ENCODE measurements around the gene TASP1.
"Not testable (repeated sequence)": the region's sequence is repeated elsewhere in the genome, so short reads cannot be mapped to it uniquely, and the experiment has no call there.

TASP1 gene

DNA sequence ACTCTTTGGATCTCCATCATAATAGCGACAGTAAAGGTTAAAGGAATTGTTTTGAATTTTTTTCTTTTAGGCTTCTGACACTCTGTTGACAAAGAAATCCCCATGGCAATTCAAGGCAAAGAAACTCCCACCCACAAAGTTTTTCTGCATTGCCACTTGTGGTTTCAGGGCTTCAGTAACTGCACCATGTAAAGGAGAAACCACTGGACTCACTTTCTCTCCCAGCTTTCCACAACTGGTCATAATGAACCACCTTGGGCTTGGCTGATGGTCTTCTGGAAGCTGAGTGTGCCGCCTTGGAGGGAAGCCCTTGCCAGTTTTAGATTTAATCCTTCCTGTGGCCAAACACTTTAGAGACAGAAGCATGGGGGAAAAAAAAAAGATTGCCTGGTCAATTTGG lies 254.6 kb downstream of the TASP1 start:
- no peak for DNase-seq

DNA sequence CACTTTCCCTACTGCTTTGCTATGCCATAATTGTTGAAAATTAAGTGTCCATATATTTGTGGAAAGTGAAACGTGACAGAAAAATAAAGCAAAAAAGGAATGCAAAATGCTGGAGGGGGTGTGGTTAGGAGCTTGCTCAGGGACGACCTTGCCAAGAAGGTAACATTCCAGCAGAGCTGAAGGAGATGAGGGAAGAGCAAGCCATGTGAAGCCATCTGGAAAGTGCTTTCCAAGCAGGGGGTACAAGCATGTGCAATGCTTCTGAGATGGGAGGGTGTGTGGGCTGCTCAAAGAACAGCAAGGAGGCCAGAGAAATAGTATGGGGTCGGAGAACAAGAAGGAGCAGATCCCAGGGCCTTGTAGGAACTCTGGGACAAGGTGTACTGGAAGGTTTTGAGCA lies 255.9 kb downstream of the TASP1 start:
- no peak for DNase-seq

GRCh38 chr20:13380497-13381229 lies 258.1 kb downstream of the TASP1 start:
- not testable (repeated sequence) for DNase-seq

DNA sequence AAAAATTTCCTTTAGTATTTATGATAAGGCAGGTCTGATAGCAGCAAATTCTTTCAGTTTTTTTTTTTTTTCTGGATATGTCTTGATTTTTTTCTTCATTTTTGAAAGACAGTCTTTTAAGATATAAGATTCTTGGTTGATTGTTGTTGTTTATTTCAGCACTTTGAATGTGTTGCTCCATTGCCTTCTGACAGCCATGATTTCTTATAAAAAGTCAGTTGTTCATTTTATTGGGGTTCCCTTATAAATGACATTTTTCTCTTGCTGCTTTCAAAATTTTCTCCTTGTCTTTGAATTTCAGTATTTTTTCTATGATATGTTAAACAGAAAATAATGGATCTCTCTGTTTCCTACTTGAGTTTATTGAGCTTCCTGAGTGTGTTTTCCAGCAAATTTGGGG lies 265.3 kb downstream of the TASP1 start:
- no peak for DNase-seq

DNA sequence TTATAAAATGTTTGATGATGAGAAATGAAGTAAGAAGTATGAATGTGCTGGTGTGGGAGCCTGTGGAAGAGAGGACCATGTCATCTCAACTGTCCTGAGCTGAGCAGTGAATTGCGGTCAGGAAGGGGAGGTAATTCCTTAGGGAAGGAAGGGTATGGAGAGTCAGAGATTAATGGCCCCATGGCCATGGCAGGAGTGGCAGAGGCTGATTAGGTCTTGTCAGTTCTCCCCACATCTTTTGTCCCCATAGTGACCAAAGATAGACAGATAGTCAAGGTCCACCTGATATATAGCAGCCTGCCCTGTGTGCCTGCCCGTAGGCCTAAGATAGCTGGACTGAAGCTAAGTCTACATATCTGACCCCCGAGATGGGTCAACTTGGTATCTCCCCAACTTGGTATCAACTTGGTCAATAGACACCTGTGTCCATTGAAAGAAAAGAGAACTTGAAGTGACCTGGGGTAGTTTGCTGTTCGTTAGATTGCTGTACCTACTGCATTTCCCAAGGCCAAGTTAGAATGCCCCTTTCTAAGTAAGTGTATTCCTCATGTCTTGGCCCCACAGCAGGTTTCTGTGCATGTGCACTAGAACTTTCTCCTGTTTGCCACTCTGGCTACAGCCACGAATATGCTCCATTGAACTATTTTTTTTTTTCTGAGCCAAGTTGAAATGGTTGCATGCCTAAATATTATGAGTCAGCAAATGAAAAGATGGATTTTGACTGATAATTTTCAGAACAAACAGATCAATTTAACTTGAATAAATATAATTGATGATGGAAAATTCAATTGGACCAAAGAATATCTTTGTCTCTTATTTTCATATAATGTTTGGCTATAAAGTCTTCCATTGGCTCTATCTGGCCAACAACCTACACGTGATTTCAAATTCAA lies 274.2 kb downstream of the TASP1 start:
- no peak for DNase-seq

GRCh38 chr20:13363473-13363872 lies 275.3 kb downstream of the TASP1 start:
- no peak for DNase-seq

GRCh38 chr20:13362165-13362564 lies 276.6 kb downstream of the TASP1 start:
- not testable (repeated sequence) for DNase-seq

DNA sequence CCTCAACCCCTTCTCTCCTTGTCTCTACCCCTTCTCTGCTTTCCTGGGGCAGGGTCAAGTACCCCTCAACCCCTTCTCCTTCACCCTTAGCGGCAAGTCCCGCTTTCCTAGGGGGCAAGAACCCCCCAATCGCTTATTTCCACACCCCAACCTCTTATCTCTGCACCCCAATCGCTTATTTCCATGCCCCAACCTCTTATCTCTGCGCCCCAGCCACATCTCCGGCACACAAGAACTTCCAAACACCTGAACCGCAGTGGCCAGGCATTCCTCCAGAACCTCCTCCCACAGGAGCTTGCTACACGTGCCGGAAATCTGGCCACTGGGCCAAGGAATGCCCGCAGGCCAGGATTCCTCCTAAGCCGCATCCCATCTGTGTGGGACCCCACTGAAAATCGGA lies 279.8 kb downstream of the TASP1 start:
- not testable (repeated sequence) for DNase-seq

- not testable (repeated sequence) for DNase-seq
Observed at GRCh38 chr20:13357782-13358181, 280.9 kb downstream of the TASP1 start.

GRCh38 chr20:13356591-13356990 lies 282.1 kb downstream of the TASP1 start:
- DNase-seq: no peak

- no peak for DNase-seq
Observed at GRCh38 chr20:13355941-13356486, 282.7 kb downstream of the TASP1 start.

DNA sequence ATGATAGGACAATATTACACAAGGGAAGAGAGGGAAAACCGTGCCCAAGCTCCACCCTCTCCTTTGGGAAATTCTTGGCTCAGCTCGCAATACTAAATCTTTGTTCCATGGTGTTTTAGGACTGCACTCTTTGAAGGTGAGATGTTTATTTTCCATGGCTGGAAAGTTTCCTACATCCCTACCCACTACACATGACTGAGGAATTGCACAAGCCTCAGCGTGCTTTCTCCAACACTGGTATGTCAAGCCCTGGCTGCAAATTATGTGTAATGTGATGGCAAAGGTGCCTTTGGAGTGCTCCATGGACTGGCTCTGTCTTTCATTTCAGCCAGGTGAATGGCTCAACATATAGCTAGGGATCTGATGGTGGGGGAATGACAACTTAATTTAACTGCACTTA lies 283.3 kb downstream of the TASP1 start:
- no peak for DNase-seq

- DNase-seq: no peak
Observed at GRCh38 chr20:13353261-13353945, 285.3 kb downstream of the TASP1 start.

DNA sequence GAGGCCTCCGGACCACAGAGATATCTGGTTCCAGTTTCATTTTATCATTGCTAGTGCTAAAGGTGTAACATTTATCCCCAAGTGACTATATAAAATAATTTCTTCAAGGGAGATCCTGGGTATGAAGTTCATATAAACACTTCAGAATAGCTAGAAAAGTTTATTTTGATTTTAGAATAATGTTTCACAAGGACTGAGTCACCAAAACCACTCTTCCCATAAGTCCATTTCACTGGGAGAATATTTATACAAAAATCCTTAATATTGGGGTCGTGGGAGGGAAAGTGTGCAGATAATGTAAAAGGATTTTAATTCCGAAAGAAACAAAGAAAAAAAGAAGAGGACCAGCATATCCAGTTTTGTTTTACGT lies 289.5 kb downstream of the TASP1 start:
- no peak for DNase-seq

DNA sequence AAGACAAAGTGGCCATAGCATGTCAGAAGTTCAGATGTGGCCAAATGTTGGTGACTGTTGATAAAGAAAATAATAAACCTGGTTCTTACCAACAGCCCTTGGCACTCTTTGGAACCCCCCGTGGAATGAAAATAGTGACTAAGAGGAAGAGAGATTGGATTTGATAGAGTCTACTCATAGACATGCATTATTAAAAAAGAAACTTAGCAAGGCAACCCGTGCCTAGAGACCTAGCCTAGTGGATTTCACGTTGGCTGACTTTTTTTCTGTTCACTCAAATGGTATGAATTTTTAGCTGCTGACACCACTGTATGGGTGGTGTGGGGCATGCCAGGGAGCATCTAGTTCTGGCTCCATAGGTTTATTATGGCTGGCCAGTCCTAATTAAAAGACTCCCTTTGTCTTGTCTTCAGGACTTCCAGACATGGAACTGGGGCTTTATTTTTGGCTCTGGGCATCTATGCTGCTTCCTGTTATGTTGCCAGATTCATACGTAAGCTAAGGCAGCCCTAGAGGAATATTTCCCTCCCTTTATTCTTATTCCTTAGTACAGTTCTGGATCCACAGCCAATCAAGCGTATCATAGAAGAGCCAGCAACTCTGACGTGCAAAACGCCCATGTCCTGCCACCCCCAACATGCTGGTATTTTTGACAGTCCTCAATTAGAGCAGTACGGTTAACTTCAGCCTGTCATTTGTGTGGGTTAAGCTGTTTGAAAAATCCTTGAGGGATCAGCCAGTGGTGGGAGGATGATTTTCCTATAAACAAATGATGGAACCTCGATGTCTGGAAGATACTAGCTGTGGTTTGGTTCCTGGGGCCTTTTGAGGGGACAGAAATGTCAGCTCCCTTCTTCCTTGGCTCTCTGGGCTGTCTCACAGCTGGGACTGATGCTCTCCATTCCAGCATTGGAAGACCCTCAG lies 290.2 kb downstream of the TASP1 start:
- no peak for DNase-seq

DNA sequence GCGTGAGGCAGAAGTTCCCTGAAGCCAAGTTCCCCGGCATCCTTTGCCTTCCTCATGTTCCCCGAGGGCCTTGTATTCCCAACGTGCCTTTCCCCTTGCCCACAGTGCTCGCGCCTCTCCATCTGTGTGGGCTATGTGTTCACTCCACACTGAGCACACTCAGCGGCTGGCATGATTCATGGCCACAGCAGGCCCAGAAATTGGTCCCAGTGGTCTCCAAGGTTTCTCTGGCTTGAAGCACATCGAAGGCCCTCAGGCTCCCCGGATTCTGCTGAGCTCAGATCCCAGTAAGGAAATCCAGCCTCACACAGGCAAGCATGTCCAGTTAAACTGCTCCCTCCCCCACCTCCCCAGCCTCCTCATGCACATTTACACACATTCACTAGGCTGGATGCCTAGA lies 294.1 kb downstream of the TASP1 start:
- DNase-seq: no peak

DNA sequence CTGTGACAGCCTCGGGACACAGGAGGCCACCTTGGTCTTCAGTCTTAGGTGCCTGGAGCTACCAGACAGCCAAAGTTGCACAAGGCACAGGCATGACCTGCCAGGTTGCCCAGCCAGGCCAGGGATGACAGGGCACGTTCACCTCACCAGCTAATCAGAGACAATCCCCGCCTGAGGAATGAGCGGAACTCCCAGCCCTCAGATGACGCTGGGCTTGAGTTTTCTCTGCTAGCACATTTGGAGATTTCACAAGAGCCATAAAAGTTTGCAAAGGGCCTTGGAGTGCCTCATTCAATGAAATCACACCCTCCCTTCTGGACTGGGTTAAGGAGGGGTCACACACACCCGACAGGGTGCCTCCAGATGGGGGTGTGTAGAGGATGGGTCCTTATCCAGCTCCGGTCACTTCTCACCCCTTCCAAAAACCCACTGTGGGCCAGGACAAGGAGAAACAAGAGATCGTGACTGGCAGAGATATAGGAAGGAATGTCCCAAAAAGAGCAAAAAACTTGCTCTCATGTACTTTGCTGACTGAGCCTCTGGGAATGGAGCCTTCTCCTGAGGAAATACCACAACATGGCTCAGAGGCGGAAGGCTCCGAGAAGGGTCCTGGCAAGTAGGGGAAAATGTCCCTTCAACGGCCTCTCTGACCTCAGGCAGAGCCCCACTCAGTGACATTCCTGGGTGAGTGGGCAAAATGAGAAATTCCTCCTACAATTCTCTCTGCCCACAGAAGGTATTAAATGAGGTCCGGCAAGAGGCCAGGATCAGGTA lies 296.1 kb downstream of the TASP1 start:
- DNase-seq: no peak

DNA sequence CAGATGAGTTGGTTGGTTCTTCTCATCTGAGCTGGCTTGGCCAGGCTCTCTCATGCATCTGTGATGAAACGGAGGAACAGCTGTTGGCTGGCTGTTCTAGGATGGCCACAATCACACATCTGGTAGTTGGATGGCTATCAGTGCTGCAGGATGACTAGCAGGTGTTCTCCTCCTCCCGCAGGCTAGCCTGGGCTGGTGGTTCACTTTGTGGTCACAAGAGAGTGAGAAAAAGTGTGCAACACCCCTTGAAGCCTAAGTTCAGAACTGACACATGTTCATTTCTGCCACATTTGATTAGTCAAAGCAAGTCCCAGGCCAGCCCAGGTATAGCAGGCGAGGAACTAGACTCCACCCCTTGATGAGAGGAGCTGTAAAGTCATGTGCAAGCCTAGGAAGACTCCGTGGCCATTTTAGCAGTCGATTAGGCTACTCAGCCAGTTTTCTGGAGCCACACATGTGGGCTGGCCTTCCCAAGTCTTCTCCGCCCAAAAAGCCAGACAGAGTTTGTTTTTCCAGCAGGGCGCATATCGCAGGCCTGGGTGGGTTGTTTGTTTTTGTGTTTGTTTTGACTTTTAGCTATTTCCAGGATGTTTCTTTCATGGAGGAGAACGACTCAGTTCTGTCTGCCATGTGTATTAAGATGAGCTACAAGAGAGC lies 296.9 kb downstream of the TASP1 start:
- DNase-seq: no peak

DNA sequence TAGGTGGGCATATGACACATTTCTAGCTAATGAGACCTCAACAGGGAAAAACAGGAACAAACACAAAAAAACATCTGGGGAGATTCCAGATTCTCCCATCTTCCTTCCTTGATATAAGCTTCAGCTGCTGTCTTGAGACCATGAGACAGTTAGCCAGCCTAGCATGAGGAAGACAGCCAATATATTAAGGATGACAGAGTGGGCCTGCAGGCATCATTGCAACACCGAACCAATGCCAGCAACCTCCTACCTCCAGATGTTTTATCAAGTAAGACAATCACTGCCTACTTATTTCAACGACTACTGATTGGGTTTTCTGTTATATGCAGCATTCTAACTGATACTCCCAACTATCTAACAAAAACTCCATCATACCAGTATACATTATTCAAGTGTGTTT lies 298.6 kb downstream of the TASP1 start:
- no peak for DNase-seq
